NT2/D1 (cell line): ENCODE results near the gene RAB19.

ENCODE experiments used
- DNase-seq: peaks from one replicate; pipeline ENCODE4 v3.0.0-alpha.2; 2011; ENCODE audit warnings: low read depth, low spot score
- H3K27me3 ChIP-seq: 2 replicates; pipeline ENCODE4 v1.6.0; 2011; ENCODE audit warnings: mild to moderate bottlenecking; ENCODE audit not compliant: insufficient read length, insufficient read depth
- H3K36me3 ChIP-seq: 2 replicates; pipeline ENCODE4 v1.6.1; 2011; ENCODE audit warnings: mild to moderate bottlenecking, low read length, mixed read lengths; ENCODE audit not compliant: insufficient read depth, insufficient read length
- H3K4me1 ChIP-seq: 2 replicates; pipeline ENCODE4 v1.5.1; 2011; ENCODE audit not compliant: insufficient read depth, insufficient read length
- H3K4me3 ChIP-seq: 2 replicates; pipeline ENCODE4 v1.5.1; 2011; ENCODE audit warnings: low read depth; ENCODE audit not compliant: insufficient read length
- H3K9ac ChIP-seq: 2 replicates; pipeline ENCODE4 v1.6.0; 2011; ENCODE audit warnings: low read depth; ENCODE audit not compliant: insufficient read length
- H3K9me3 ChIP-seq: 2 replicates; pipeline ENCODE4 v1.5.1; 2011; ENCODE audit warnings: mild to moderate bottlenecking, low read length; ENCODE audit not compliant: insufficient read depth
- SUZ12 ChIP-seq: IDR thresholded peaks from 2 replicates; pipeline ENCODE4 v1.6.1; 2011; ENCODE audit not compliant: insufficient read length, insufficient read depth; ENCODE audit errors: extremely low read depth
- YY1 ChIP-seq: IDR thresholded peaks from 2 replicates; pipeline ENCODE4 v1.6.1; 2011; ENCODE audit not compliant: insufficient read length, insufficient read depth
- ZNF274 ChIP-seq: IDR thresholded peaks from 2 replicates; pipeline ENCODE4 v1.6.1; 2011; ENCODE audit warnings: mild to moderate bottlenecking, low read depth, low read length

The RAB19 gene, protein sequence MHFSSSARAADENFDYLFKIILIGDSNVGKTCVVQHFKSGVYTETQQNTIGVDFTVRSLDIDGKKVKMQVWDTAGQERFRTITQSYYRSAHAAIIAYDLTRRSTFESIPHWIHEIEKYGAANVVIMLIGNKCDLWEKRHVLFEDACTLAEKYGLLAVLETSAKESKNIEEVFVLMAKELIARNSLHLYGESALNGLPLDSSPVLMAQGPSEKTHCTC

DNA sequence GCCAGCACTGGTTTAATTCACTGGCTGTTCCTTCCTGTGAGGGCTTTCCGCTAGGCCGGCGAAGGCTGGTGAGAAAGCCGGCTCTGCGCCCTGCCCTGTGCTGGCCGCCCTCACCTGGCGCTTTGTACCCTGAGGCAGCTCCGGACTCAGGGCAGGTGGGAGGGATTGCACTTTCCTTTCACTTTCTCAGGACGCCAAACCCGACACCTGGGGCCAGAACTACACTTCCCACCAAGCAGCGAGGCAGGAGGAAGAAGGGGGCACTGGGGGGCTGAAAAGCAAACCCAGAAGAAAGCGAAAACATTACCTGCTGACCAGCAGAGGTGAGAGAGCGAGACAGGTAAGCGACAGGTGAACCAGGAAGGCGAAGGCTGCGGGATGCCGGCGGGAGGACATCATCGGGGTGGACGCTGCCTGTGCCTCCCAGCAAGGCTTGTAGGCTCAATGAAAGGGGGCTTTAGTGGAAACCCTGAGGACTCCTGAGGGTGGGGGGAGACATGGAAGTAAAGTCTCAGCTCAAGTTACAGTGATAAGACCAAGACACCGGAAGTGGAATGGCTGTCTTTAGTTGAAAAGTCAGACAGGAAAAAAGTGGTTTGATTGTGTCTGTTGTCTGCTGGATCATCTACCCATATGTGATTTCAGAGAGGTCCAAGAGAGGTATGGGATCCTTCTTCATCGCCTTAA is at the start of gene RAB19:
Gene RAB19 (plus strand): TSS at position 181 of the 687 bp plus-strand sequence. CDS start 3,589 bp downstream, outside the sequence.
- H3K9me3 ChIP-seq = no peaks in the 10 kb centered on the region
- TF ChIP-seq SUZ12 = no peak
- TF ChIP-seq ZNF274 = no peak
- TF ChIP-seq YY1 = no peak
- H3K36me3 ChIP-seq = no peaks in the 10 kb centered on the region
- no peak within 1 kb of the TSS for H3K9ac ChIP-seq
- no peak for DNase-seq
- H3K4me3 ChIP-seq = no peak within 1 kb of the TSS
- no peaks in the 10 kb centered on the region for H3K27me3 ChIP-seq
- peaks cover 2% of the 10 kb centered on the region for H3K4me1 ChIP-seq

DNA sequence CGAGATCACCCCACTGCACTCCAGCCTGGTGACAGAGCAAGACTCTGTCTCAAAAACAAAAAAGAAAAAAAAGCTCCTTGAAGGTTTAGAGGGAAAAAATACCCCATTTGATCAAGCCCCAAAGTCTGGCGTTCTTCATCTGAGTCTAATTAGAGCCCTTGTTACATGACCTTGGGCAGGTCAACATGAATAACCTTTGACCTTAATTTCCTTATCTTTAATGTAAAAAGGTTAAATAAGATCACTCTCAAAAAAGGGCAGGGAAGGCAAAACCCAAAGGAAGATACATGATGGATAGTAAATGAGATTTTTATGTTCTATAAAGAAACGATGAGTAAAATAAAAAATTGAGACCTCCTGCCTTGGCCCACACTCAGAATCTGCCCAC is 45.8 kb upstream of the RAB19 start:
- TF ChIP-seq YY1 = no peak
- TF ChIP-seq ZNF274 = no peak
- TF ChIP-seq SUZ12 = no peak
- no peaks in the 10 kb centered on the region for H3K9me3 ChIP-seq
- H3K4me3 ChIP-seq = no peak overlapping the region
- no peaks in the 10 kb centered on the region for H3K4me1 ChIP-seq
- DNase-seq = no peak
- no peaks in the 10 kb centered on the region for H3K27me3 ChIP-seq
- no peak overlapping the region for H3K9ac ChIP-seq
- peaks cover 32% of the 10 kb centered on the region for H3K36me3 ChIP-seq

DNA sequence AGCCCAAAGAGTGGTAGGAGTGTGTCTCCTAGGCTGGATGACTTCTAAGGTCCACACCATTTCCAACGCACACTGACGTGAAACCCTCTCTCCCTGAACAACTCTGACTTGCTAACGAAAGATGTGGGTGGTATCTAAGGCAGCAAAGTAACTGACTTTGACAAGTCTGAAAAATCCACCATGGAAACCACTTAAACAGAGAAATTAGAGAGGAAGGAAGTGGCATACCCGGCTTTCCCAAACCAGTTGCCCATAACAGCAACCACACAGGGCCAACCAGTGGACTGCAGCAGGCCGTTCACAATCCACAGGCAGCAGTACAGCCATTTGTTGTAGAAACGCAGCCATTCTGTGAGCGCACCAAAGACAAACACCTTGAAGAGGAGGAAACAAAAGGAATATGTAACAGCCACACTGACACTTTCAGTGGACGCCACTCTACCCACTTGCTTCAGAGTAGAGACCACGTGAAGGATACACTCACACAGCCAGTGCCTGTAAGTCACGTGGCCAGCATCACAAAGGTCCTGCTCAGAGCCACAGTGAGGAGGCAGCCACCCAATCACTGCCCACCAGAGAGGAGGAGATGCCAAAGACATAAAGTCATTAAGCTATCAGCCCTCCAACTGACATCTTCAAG is 45.3 kb upstream of the RAB19 start:
- Histone ChIP-seq H3K4me1 (no peaks in the 10 kb centered on the region), H3K4me3 (no peak overlapping the region), H3K27me3 (no peaks in the 10 kb centered on the region), H3K9me3 (no peaks in the 10 kb centered on the region), H3K9ac (no peak overlapping the region), H3K36me3 (peaks cover 32% of the 10 kb centered on the region)
- DNase-seq = no peak
- no peak for TF ChIP-seq ZNF274

DNA sequence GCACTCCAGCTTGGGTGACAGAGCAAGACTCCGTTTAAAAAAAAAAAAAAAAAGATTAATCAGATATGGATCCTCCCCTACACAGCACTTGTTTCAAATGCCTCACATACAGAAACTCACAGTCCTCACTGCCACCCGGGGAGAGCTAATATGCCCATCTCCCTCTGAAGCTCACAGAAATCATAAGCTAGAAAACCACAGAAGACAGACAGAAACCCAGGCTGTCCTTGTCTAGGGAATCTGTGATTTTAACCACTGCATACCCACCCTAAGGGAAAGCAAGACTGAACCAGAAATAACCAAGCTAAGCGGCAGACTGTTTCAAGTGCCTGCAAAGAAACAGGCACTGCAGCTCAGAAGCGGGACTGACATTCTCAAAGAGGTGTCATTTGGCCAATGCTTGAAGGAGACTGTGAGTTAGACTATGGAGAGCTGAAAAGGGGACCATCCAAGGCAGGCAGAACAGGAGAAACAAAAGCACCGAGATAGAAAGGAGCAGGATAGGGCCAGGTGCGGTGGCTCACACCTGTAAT is 43.1 kb upstream of the RAB19 start:
- no peak for TF ChIP-seq SUZ12
- no peak for TF ChIP-seq ZNF274
- H3K4me1 ChIP-seq = no peaks in the 10 kb centered on the region
- peaks cover 28% of the 10 kb centered on the region for H3K36me3 ChIP-seq
- H3K27me3 ChIP-seq = no peaks in the 10 kb centered on the region
- no peak overlapping the region for H3K9ac ChIP-seq
- no peak overlapping the region for H3K4me3 ChIP-seq
- 0 out of 2 replicates have a peak, but pooled peaks cover 4% of the 10 kb centered on the region for H3K9me3 ChIP-seq
- DNase-seq = no peak

DNA sequence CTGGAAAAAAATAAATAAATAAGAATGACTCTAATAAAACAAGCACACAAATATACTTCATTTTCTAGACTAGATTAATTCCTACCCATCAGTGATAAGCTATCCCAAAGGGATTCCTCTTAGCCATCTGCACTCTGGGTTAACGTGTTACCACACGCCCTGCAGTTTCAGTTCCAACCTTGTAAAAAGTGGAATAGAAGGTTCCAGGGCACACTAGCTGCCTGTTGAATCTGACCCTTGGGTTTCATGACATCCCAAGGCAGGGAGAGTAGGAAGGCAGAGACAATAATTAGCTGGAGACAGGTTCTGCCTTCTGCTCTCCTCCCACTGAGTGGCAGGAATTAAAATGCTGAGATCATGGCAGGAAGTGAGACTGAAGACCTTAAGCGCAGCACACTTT is 39.0 kb upstream of the RAB19 start:
- TF ChIP-seq SUZ12 (no peak), ZNF274 (no peak), YY1 (no peak)
- no peak for DNase-seq

DNA sequence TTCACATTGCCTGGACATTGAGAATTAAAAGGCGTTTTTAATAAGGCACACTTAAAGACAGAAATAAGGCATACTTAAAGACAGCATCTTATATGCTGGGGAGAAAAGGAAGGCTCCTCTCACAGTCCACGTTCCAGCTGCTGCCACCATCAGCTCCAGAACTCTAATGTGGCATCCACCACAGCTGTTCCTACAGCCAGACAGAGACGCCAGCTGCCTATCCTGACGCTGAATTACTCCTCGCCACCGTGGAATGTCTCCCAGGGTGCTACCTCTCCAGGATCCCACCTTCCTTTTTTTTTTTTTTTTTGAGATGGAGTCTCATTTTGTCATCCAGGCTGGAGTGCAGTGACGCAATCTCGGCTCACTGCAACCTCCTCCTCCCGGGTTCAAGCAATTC is 36.3 kb upstream of the RAB19 start:
- no peaks in the 10 kb centered on the region for H3K27me3 ChIP-seq
- H3K36me3 ChIP-seq = peaks cover 5% of the 10 kb centered on the region
- no peak overlapping the region for H3K9ac ChIP-seq
- no peaks in the 10 kb centered on the region for H3K4me1 ChIP-seq
- no peak for DNase-seq
- TF ChIP-seq SUZ12 = no peak
- no peak for TF ChIP-seq ZNF274
- TF ChIP-seq YY1 = no peak
- H3K4me3 ChIP-seq = no peak overlapping the region
- H3K9me3 ChIP-seq = 0 out of 2 replicates have a peak, but pooled peaks cover 4% of the 10 kb centered on the region

More for the DNA sequence above, 39.0 kb upstream of the RAB19 start:
- Histone ChIP-seq H3K9ac (no peak overlapping the region), H3K36me3 (peaks cover 8% of the 10 kb centered on the region), H3K9me3 (0 out of 2 replicates have a peak, but pooled peaks cover 4% of the 10 kb centered on the region), H3K4me1 (no peaks in the 10 kb centered on the region), H3K27me3 (no peaks in the 10 kb centered on the region), H3K4me3 (no peak overlapping the region)

DNA sequence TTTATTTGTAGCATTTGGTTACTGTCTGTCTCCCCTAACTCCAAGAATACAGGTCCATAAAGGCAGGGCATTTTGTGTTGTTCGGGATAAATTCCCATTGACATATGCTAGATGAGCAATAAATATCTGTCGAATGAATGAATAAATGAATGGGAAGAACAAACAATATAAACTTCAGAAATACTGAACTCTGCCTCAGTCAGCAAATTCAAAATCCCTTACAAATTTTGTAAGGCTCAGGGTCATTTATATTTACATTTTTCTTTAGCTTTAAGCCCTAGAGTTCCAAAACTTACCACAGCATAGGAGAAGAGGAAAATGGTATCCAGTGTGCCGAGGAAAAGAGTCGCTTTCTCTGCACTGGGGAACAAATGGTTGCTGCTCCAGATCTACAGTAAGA is 34.6 kb upstream of the RAB19 start:
- H3K4me1 ChIP-seq = no peaks in the 10 kb centered on the region
- no peak for DNase-seq
- peaks cover 5% of the 10 kb centered on the region for H3K36me3 ChIP-seq
- H3K9me3 ChIP-seq = no peaks in the 10 kb centered on the region
- no peaks in the 10 kb centered on the region for H3K27me3 ChIP-seq
- H3K9ac ChIP-seq = no peak overlapping the region
- no peak overlapping the region for H3K4me3 ChIP-seq
- TF ChIP-seq YY1 = no peak
- no peak for TF ChIP-seq ZNF274
- no peak for TF ChIP-seq SUZ12
